Measurements from ENCODE around the gene GPC6. TPM values are rescaled to one million over a fixed set of nuclear protein-coding genes. Genes with fewer than 3 reads are reported as not detected.

GPC6 gene
- total RNA-seq, 4 donors from 2014 or later = 2.7 to 5.7 (median 4.4) TPM

GRCh38 chr13:93409001-93409400 lies 182.4 kb downstream of the GPC6 start:
- Histone ChIP-seq H3K9me3 (no peaks in the 10 kb centered on the region), H3K36me3 (no peaks in the 10 kb centered on the region), H3K27ac (no peak overlapping the region), H3K27me3 (no peaks in the 10 kb centered on the region), H3K4me3 (no peak overlapping the region), H3K4me1 (no peaks in the 10 kb centered on the region)
- 93% methylated on average over 3 of the region's 3 CpGs for WGBS
- no peak for DNase-seq (ENCODE audit: low spot score in 2 of 2)
- no peak for TF ChIP-seq EP300 (IDR thresholded peaks at IDR 0.05)
- TF ChIP-seq POLR2A (IDR thresholded peaks at IDR 0.05) = no peak
- TF ChIP-seq, protein P1, sequence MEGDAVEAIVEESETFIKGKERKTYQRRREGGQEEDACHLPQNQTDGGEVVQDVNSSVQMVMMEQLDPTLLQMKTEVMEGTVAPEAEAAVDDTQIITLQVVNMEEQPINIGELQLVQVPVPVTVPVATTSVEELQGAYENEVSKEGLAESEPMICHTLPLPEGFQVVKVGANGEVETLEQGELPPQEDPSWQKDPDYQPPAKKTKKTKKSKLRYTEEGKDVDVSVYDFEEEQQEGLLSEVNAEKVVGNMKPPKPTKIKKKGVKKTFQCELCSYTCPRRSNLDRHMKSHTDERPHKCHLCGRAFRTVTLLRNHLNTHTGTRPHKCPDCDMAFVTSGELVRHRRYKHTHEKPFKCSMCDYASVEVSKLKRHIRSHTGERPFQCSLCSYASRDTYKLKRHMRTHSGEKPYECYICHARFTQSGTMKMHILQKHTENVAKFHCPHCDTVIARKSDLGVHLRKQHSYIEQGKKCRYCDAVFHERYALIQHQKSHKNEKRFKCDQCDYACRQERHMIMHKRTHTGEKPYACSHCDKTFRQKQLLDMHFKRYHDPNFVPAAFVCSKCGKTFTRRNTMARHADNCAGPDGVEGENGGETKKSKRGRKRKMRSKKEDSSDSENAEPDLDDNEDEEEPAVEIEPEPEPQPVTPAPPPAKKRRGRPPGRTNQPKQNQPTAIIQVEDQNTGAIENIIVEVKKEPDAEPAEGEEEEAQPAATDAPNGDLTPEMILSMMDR (IDR thresholded peaks at IDR 0.05) = no peak
- no peak for TF ChIP-seq POLR2AphosphoS5 (IDR thresholded peaks at IDR 0.05)

DNA sequence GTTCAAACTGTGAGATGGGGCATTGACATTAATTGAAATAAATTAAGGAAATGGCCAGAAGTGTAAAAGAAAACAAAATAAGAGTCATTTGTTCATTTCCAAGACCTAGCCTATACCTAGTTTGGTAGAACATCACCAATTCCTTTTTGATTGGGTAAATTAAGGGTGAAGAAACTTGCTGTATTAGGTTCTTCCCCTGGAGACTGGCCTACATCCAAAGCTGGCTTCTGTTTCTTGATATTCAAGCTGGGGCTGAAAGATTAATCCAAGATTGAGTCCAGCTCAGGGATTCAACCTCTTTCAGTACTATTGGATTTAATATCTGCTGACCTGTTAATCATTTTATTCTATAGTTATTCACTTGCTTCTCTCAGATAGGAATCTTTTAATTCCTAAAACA lies 183.2 kb downstream of the GPC6 start:
- Histone ChIP-seq H3K27ac (no peak overlapping the region), H3K9me3 (no peaks in the 10 kb centered on the region), H3K27me3 (no peaks in the 10 kb centered on the region), H3K36me3 (no peaks in the 10 kb centered on the region), H3K4me1 (no peaks in the 10 kb centered on the region), H3K4me3 (no peak overlapping the region)
- TF ChIP-seq POLR2AphosphoS5 (IDR thresholded peaks at IDR 0.05) = no peak
- TF ChIP-seq, protein P1 (IDR thresholded peaks at IDR 0.05) = no peak
- no peak for TF ChIP-seq POLR2A (IDR thresholded peaks at IDR 0.05)
- no peak for DNase-seq (ENCODE audit: low spot score in 2 of 2)

- TF ChIP-seq EP300 (IDR thresholded peaks at IDR 0.05) (no peak), POLR2AphosphoS5 (IDR thresholded peaks at IDR 0.05) (no peak), POLR2A (IDR thresholded peaks at IDR 0.05) (no peak)
- TF ChIP-seq, protein P1 (IDR thresholded peaks at IDR 0.05) = no peak
- 94% methylated on average over 3 of the region's 3 CpGs for WGBS
- H3K27me3 ChIP-seq = no peaks in the 10 kb centered on the region
Observed at GRCh38 chr13:93411186-93411680, 184.6 kb downstream of the GPC6 start.

DNA sequence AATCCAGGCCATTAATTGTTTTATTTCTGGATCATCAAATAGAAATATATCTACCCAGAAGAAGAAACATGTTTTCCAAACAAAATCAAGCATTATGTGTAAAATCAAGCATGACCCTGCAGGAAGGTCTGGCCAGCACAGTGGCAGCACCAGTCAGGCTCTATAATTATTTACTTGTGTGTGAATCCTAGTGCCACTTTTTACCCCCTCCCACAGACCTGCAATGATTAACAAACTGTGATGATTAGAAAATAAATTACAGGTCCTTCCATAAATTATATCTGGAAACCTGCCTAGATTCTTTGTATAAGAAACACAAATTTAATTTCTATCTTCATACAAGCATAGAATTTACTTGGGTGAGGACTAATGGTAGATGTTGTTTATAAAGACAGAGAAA lies 186.1 kb downstream of the GPC6 start:
- Histone ChIP-seq H3K36me3 (no peaks in the 10 kb centered on the region), H3K4me1 (no peaks in the 10 kb centered on the region), H3K27ac (no peak overlapping the region), H3K9me3 (no peaks in the 10 kb centered on the region), H3K27me3 (no peaks in the 10 kb centered on the region), H3K4me3 (no peak overlapping the region)
- DNase-seq (ENCODE audit: low spot score in 2 of 2) = no peak
- no peak for TF ChIP-seq POLR2A (IDR thresholded peaks at IDR 0.05)
- TF ChIP-seq EP300 (IDR thresholded peaks at IDR 0.05) = no peak
- TF ChIP-seq POLR2AphosphoS5 (IDR thresholded peaks at IDR 0.05) = no peak
- TF ChIP-seq, protein P1 (IDR thresholded peaks at IDR 0.05) = no peak

More at GRCh38 chr13:93411186-93411680, 184.6 kb downstream of the GPC6 start:
- no peaks in the 10 kb centered on the region for H3K4me1 ChIP-seq
- no peaks in the 10 kb centered on the region for H3K9me3 ChIP-seq
- no peak for DNase-seq (ENCODE audit: low spot score in 2 of 2)
- H3K27ac ChIP-seq = no peak overlapping the region
- no peaks in the 10 kb centered on the region for H3K36me3 ChIP-seq
- no peak overlapping the region for H3K4me3 ChIP-seq

DNA sequence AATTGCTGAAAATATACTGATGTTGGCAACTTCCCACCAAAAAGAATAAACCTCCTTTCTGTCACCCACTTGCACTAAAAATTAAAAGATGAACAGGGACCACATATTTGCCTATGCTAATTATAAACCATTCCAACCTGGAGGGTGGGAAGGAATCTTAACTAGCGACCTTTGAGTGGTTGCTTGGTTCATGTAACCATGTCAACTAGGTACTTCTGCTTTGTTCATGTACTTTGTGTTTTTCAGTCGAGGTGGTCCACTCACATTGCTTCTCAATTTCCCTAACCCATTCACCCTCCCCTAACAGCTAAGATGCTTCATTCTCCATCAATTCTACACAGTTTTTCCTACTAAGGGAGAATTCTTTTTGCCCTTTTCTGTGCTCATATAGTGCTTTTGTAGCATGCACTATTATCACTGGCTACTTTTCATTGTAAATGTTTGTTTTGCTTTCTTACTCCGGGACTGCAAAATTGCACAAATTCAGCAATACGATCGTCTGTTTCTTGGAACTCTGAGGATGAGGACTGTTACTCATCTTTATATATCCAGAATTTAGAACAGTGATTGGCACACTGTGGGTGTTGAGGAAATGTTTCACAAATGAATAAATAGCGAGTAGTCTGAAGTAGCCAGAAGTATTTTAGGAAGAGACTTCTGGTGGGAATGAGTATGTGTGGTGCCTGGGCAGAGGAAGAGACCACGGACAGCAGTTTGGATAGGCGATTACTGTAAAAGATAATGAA lies 187.5 kb downstream of the GPC6 start:
- Histone ChIP-seq H3K27ac (no peak overlapping the region), H3K36me3 (no peaks in the 10 kb centered on the region), H3K4me3 (no peak overlapping the region), H3K4me1 (no peaks in the 10 kb centered on the region), H3K9me3 (no peaks in the 10 kb centered on the region), H3K27me3 (no peaks in the 10 kb centered on the region)
- TF ChIP-seq POLR2AphosphoS5 (IDR thresholded peaks at IDR 0.05) (no peak), EP300 (IDR thresholded peaks at IDR 0.05) (no peak)
- WGBS = 81% methylated on average over 8 of the region's 8 CpGs
- no peak for DNase-seq (ENCODE audit: low spot score in 2 of 2)

Measured in suprapubic skin (tissue), 4 donors.